NCI-H1436 (cell line): Measurements from ENCODE around the gene ZSWIM2.
A peak's percentile ranks its signal among the peaks of the same experiment; 100 is the strongest.
"Not testable (repeated sequence)": the region's sequence is repeated elsewhere in the genome, so short reads cannot be mapped to it uniquely, and the experiment has no call there.

Source experiments
- DNase-seq: peaks from one replicate; lab custom pipeline; 2025; lab: John Stamatoyannopoulos, UW

Gene ZSWIM2, protein sequence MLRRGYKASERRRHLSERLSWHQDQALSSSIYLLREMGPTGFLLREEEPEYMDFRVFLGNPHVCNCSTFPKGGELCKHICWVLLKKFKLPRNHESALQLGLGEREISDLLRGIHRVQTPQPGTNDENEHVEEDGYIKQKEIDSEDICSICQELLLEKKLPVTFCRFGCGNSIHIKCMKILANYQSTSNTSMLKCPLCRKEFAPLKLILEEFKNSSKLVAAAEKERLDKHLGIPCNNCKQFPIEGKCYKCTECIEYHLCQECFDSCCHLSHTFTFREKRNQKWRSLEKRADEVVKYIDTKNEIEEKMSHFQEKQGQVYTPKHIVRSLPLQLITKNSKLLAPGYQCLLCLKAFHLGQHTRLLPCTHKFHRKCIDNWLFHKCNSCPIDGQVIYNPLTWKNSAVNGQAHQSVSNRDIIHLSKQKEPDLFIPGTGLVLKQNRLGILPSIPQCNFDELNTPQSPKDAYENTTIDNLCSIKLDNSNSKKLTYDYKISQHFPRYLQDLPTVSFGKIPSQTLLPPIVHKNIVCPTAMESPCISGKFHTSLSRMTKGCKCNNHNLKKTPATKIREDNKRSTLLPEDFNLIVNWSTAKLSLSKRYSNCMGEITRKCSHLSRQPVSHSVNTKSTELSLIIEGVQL

DNA sequence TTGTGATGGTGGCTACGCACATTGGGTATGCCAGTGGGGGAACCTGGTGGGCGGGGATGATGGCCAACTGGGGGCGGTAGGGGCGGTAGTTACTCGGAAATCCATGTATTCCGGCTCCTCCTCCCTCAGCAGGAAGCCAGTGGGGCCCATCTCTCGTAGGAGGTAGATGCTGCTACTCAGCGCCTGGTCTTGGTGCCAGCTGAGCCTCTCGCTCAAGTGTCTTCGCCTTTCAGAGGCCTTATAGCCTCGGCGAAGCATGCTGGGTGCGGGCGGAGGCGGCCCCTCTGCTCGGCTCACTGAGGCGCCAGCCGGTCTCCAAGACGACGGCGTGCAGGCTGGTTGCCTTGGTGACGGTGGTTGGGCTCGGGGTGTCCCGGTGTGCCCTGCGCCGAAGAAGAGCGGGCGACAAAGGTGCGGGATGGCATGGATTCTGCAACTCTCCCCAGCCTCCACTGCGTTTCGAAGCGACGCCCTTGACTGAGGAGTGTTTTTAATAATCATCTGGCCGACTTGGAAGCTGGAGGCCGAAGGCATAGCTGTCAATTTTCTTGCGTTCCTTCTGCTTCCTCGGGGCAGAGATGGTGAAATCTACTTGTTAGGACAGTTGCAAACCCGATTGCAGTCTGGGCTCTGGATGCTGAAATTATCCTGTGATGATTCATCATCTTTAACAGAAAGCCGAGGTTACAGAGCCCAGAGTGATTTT lies at the start of gene ZSWIM2:
ZSWIM2 (minus strand) TSS at position 298 of the 706 bp plus-strand sequence; CDS start at position 258, 40 bp downstream.
- DNase-seq: peak; percentile 95

DNA sequence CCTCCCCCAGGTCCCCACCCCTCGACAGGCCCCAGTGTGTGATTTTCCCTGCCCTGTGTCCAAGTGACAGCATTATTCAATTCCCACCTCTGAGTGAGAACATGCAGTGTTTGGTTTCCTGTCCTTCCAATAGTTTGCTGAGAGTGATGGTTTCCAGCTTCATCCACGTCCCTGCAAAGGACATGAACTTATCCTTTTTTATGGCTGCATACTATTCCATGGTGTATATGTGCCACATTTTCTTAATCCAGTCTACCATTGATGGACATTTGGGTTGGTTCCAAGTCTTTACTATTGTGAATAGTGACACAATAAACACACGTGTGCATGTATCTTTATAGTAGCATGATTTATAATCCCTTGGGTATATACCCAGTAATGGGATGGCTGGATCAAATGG lies 47.2 kb upstream of the ZSWIM2 start:
- not testable (repeated sequence) for DNase-seq

DNA sequence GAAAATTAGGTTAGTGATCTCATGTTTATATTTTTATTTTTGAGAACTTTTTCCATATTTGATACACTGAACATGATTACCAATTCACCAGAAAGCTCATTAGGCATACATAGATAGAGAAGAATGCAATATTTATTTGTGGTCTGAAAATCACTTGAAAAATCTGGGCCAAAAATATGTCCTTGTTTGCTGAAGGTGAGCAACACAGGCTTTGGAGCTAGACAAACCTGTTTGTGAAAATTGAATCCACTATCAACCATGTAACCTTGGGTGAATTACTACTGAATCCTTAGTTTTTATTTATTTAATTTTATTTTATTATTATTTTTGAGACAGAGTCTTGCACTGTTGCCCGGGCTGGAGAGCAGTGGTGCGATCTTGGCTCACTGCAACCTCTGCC lies 46.5 kb upstream of the ZSWIM2 start:
- no peak for DNase-seq

DNA sequence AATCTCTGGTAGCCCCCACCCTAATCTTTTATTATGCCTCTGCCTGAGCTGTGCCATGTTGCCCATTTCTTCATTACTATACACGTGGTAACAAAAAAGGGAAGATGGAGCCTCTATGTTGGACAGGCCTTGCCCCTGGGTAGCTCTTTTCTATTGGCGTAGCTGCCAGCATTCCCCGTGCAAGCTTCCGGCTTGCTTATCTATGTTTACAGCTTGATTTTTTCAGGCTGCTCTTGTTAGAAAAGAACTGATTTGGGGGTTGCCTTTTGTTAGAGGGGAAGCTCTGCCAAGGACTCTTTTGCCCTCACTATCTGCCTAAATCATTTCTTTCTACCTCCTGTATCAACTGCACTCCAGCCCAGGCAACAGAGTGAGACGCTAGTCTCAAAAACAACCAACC lies 45.5 kb upstream of the ZSWIM2 start:
- no peak for DNase-seq

DNA sequence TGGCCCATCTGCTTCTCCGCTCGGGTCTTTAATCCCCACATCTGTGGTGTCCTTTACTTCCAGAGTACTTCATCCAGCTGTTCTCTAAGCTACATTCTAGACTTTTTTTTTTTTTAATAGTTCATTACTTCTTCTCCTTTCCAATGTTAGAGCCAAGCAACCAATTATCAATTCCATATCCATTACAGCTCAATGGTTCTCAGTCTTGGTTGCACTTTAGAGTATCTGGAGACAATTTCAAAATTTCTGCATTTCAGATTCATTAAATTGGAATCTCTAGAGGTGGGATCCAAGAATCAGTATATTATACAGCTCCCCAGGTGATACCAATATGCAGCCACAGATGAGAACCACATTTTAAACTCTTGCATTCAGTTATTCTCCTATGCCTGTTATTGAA lies 43.9 kb upstream of the ZSWIM2 start:
- no peak for DNase-seq

DNA sequence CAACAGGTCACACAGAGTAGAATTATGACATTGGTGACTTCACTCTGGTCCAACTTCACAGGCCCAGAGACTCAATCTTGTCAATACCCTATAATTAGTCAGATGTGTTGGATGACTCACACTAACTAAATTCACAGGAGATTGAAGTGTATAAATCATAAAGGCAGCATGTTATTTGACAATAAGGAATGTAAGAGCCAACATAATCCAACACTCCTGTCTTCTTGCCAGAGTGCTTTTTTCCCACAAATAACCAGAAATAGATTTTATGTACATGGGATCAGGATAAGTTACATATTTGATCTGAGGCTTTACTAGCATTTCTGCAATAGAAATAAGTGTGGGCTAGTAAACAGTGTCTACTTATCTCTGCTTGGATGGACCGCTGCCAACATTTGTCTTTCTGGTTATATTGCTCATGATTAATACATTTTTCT lies 42.2 kb upstream of the ZSWIM2 start:
- no peak for DNase-seq

DNA sequence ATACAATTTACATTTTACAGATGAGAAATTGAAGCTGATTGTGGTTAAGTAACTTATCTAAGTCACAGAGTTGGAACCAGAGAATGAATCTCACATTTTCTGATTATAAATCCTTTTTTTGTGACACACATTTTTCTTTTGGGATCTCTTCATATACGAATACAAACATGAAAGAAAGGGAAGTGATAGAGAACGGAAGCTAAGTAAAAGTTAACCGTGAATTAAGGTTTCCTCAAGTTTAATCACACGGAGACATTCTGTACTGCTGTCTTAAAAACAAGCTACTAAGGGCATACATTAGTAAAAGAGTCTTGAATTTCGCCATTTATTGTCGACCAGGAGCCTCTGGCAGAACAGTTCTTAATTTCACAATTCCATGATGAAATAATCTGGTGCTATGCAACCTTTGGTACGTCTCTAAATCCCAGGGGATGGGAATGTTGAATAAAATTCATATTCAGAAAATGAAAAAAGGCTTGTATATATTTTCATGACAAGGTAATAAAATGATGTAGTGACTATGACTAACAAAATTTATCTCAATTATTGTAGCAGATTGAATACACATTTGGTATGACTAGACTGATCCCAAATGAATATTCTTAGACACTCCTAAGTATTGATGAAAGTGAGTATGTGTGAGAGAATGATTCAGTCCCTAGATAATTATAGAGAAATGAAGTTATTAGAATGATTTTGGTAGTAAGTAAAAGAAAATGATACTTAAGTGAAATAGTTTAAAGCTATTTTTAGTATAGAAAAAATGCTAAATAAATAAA lies 40.3 kb upstream of the ZSWIM2 start:
- DNase-seq: no peak

DNA sequence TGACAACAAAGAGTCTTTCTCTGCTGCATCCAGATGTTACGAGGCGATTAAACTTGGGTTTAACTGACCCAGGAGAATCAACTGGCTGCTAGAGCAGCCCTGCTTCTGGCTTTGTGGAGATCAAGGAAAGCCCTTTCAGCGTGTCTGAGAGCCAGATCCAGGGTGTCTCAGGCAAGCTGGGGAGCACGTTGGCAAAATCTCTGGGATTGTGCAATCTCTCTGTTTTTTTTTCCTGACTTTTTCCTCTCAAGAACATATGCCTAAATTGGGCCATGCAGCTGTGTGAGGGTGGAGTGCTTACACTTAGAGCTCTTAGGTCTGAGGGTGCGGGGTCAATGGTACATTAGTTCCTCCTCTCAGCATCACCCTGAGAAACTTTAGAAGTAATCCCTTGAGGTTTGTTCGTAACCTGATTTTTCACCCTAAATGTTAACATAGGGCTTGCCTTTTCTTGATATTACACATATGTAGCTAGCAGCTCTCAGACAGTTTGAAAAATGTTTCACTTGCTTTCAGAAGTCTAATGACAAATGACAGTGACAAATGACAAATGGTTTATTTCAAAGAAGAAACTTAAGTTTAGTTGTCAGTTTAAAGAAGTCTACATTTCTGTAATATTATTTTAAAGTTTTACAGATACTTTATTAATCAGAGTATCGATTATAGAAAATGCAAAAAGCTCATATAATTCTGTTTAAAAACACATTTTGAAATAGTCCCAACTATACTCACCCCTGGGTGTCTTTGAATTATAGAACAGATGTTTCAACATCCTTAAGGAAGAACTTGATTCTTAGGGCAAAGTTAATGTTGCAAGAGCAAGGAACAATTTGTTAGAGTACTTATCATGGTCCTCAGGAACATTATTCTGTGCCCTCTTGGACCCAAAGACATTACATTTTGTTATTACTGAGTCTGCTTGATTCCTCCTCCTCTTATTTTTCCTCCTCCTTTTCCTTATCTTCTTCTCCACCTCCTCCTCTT lies 38.4 kb upstream of the ZSWIM2 start:
- no peak for DNase-seq

DNA sequence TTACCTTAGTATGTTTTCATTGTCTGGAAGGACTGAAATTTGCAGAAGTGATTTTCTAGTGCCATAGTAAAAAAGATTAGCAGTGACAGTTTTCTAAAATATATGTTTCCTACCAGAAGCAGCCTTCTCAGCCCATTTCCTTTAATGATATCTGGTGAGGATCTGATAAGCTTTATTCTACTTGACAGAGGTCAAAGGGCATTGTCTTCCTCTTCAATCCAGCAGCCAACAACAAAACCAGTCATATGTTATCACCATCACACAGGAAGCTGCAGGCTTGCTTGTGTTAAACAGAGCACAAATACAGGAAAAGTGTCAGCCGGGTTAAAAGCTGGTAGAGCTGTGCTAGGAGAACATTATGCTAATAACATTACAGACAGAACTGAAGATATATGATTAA lies 35.6 kb upstream of the ZSWIM2 start:
- DNase-seq: no peak

DNA sequence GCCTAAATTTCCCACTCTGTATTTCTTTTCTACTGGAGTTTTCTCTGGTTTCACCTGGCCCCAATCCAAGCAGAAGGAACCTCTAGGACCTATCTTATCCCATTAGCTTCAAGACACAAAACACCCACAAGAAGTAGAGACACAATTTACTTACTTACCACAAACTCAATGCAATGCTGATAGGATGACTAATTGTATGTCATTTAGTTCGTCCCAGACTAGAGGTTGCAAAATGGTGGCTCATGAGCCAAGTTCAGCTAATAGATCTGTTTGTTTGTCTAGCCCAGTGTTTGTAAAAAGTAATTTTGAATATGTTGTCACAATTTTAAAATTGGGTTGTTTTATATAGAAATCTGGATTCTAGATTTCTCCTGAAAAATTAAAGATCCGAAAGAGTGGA lies 34.7 kb upstream of the ZSWIM2 start:
- DNase-seq: no peak

DNA sequence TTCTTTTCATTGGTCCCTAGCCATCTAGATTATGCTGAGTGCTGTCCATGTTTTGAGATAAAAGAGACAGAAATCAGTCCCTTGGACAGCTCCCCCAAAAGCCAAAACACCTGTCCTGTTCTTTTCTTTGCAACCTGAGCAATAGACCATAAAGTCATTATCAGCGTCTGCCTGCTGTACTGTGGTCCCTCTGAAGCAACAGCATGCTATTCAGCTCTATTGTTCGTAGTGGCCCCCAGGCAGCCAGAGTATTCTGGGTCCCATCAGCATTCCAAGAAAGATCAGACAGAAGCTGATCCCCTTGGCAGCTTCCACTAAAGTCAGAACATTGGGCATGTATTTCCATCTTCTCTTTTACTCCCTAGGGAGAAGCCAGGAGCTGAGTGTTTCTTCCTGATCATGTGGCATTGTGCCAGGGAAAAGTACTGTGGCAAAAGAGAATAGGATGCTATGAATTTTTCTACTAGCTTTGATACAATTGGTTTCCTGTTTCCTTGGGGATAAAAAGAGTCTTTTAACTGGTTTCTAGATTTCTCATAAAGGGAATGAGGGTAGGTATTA lies 33.6 kb upstream of the ZSWIM2 start:
- DNase-seq: no peak

DNA sequence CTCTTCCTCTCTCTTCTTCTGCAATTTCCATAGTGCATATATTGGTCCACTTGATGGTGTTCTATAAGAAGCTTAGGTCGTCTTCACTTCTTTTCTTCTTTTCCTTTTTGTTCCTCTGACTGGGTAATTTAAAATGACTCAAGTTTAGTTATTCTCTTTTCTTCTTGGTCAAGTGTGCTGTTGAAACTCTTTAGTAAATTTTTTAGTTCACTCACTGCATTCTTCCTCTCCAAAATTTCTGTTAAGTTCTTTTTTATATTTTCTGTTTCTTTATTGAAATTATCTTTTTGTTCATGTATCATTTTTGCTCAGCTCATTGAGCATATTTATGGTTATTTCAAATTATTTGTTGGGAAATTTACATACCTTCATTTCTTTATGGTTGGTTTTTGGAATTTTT lies 32.7 kb upstream of the ZSWIM2 start:
- DNase-seq: no peak

DNA sequence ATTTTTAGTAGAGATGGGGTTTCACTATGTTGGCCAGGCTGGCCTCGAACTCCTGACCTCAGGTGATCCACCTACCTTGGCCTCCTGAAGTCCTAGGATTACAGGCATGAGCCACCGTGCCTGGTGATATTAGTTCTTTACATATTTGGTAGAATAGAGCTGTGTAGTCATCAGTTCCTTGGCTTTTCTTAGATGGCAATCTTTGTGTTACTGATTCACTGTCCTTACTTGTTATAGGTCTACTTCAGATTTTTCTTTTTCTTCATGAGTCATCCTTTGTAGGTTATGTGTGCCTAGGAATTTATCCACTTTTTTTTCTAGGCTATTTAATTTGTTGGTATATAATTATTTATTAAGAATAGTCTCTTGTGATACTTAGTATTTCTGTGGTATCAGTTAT lies 30.3 kb upstream of the ZSWIM2 start:
- DNase-seq: no peak

DNA sequence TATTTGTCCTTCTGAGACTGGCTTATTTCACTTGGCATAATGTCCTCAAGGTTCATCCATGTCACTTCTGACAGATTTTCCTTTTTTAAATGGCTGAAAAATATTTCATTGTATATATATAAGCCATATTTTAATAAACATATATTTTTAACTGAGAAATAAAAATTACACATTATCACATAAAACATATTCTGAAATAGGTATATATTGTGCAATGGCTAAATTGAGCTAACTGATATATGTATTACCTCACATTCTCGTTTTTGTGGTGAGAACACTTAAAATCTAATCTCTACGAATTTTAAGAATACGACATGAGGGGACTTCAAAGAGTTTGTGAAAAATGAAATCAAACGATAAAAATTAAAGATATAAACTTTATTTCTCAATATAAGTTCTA lies 25.7 kb upstream of the ZSWIM2 start:
- DNase-seq: no peak

DNA sequence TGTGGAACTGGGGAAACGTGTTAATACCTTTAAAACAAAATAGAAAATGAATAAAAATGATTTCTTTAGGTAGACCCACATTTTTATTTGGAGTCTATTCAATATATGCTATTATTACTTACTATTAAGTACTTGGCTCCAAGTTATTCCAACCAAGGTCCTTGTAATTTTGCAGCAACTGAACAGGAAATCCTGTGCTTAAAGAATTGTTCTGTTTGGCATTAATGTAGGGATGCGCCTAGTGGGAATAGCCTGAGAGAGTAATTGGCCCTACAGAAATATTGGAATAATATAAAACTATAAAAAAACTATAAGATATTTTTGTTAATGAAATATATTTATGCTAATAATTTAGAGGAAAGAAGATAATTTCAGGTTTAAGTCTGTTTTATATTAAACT lies 22.9 kb upstream of the ZSWIM2 start:
- no peak for DNase-seq

DNA sequence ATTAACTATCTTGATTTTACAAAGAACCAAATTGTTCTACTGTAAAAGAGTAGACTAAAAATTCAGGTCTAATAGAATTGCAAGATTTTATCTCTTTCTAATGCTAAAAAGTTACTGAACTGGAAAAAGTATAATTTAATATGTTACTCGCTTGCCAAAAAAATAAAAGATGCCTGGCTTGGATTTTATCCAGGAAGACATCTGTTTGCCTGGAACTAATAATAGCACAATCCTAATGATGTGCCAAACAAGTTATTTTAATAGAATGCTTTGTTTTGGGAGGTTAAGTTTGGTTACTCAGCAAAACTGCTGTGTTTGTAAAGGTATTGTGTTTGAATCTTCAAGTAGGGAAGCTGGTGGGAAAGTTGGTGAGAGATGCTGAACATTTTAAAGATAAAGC lies 19.4 kb upstream of the ZSWIM2 start:
- no peak for DNase-seq

DNA sequence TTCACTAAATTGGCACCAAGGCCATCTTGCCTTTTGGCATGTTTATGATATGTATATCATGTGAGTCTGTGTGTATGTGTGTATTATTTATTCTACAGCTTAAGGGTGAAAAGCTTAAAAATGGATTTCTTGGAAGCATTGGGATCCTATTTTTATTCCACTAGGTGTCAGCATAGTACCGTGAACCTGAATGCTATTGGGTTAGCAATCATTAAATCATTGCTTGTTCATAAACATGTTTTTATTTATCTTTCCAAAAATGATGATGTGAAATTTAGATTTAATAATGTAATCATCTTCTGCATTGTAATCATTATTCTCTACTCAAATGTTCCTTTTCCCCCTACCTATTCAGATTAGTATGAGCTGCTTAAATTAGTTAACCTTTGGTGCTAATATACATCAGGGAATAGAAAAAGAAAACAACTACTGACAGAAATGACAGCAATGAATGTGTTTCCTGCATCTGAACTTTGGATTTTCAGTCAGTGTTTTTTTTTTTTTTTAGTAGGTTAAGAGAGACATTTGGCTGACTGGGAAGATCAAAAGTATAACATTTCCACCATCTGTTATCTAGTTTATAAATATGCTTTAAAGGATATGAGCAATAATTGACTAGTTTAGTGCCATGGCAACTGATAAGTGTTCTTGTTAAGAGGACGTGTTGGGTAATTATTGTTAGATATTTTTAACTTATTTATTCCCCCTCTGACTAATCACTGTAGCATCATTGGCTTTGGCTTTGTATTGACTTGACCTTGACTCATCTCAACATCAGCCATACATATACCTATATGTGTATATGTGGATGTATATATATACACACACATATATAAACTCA lies 14.1 kb upstream of the ZSWIM2 start:
- DNase-seq: peak; percentile 28

DNA sequence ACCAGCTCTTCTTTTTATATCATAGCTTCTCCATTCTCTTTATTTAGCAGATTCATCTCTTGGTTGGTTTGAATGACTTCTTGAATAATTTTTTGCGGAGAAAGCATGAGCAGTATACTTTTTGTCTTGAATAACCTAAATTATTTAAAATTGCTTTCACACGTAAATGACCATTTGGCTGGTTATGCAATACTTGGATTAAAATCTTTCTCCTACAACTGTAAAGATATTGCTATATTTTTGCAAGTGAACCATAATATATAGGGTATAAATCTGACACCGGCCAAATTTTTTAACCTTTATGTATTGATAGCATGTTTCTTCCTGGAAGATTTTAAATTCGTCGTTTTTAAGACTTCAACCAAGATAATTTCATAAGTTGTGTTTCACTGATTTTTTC lies 6.2 kb upstream of the ZSWIM2 start:
- DNase-seq: no peak

DNA sequence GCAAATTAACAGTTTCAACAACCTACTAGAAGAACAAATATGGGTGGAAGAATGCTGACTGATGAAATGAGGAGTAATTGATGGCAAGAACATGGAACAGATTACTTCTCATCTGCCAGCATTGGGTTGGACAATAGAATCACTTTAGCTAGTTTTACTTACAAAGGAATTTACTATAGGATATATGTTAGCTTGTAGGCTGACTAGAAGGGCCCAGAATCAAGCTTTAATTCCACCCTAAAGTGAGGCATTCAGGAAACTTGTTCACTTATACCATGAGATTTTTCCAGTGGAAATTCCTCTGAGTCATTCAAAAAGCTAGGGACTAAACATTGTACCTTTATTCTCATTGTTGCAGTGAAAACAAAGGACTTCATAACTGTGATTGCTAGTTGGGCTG lies 5.0 kb upstream of the ZSWIM2 start:
- DNase-seq: no peak

DNA sequence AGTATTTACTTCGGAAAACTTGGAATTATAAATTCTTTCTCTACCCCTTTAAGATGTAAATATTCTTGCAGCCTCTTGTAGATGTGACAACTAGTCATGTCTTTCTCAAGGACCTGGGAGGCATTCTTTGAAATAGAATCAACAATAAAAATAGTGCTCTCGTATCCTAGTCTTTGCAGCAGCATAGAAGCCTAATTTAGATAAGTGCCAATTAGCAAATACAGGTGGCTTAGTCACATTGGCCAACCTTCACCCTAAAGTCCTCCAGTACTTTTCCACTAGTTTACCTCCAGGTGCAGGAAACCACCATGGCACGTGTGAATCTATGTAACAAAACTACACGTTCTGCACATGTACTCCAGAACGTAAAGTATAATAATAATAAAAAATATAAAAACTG lies 3.5 kb upstream of the ZSWIM2 start:
- DNase-seq: peak; percentile 73
